Adrenal gland (tissue), 12 donors: ENCODE data around the gene KIF6. TPM values are rescaled to one million over a fixed set of nuclear protein-coding genes. Genes with fewer than 3 reads are reported as not detected.

Experiments used
- DNase-seq, 7 donors: peaks; one replicate each; pipeline ENCODE4 v3.0.0-alpha.2; 2019 to 2020
- H3K27ac ChIP-seq, 5 donors: fragments of 200-600 bp; sonication (generic) in 4 of 5; 1 replicate in 3 of 5; 2 replicates in 2 of 5; pipeline versions ENCODE4 v1.5.1 to v1.8.0; 2016 to 2020; ENCODE audit warnings: mild to moderate bottlenecking in 1 of 5
- H3K27me3 ChIP-seq: fragments of 200-600 bp; 2 replicates; pipeline ENCODE4 v1.8.0; 2021
- H3K36me3 ChIP-seq, 2 donors: fragments of 200-600 bp; replicated peaks in 1 of 2; 1 replicate in 1 of 2; 2 replicates in 1 of 2; pipeline versions ENCODE4 v1.5.1 to v1.8.0; 2018 to 2022
- H3K4me1 ChIP-seq, 2 donors: fragments of 200-600 bp; replicated peaks in 1 of 2; 1 replicate in 1 of 2; 2 replicates in 1 of 2; pipeline versions ENCODE4 v1.5.1 to v1.8.0; 2018 to 2021
- H3K4me3 ChIP-seq, 4 donors: fragments of 200-600 bp; sonication (generic) in 3 of 4; one replicate each; pipeline ENCODE4 v1.5.1; 2016 to 2018
- H3K9me3 ChIP-seq, 3 donors: fragments of 200-600 bp; sonication (generic) in 1 of 3; replicated peaks in 1 of 3; 1 replicate in 2 of 3; 2 replicates in 1 of 3; pipeline versions ENCODE4 v1.5.1 to v1.8.0; 2016 to 2021
- CTCF ChIP-seq, 6 experiments: fragments of 450-650 bp in 4 of 6; fragments of 200-600 bp in 2 of 6; sonication (generic) in 1 of 6; IDR thresholded peaks; 1 replicate in 5 of 6; 2 replicates in 1 of 6; pipeline versions ENCODE4 v1.5.1 to v1.8.0; 2016 to 2021; ENCODE audit warnings: antibody characterized with exemption in 6 of 6, mild to moderate bottlenecking in 2 of 6, moderate library complexity in 1 of 6
- POLR2A ChIP-seq, 2 donors: fragments of 450-650 bp; IDR thresholded peaks; one replicate each; pipeline ENCODE4 v1.6.1; 2017; ENCODE audit warnings: antibody characterized with exemption in 2 of 2, mild to moderate bottlenecking in 2 of 2, moderate library complexity in 1 of 2
- WGBS, 4 donors: extraction: QIAGEN DNeasy Blood & Tissue Kit in 2 of 4; methylation state at CpG; one replicate each; pipeline versions ENCODE4 v1.1.5 to v1.1.7; 2013 to 2017; 5-methylcytosine and 5-hydroxymethylcytosine counted together
- intact Hi-C, 2 donors: fragments of 100-400 bp; cut with DNase I; formaldehyde crosslinking; loops; one replicate each; pipeline versions ENCODE4 v1.14.1 to v1.15.0; 2022 to 2023
- polyA plus RNA-seq, 3 donors: library from polyadenylated mRNA; stranded (reverse); fragments of 200-250 nt in 2 of 3; fragments of 350-450 nt in 1 of 3; fragmentation: Illumina TruSeq in 1 of 3; extraction: RNeasy Lipid Tissue Mini Kit (QIAGEN cat#74804) in 1 of 3; gene quantifications; one replicate each; pipeline ENCODE4 v1.2.3, GENCODE V29; 2013 to 2014
- total RNA-seq, 9 donors: library from RNA; depleted of rRNA in 4 of 9; stranded (reverse); fragments of >200 nt in 4 of 9; fragments of 120-200 nt in 1 of 9; fragmentation: NEBNext Ultra II Directional in 1 of 9; extraction: Animal tissue kit (Norgen Biotek cat#: 25700) in 1 of 9; gene quantifications; one replicate each; pipeline versions ENCODE4 v1.1.0 to v1.2.4, GENCODE V29; 2013 to 2023
- donor health status: healthy with polysubstance abuse.
- donor health status: Bipolar disorder and iron deficiency.
- donor health status: DM: yes; HTN: yes; CAD: no.
- donor health status: DM: no; HTN: no; CAD: no.
- donor health status: DM: no; HTN: no; CAD: no.
- donor health status: DM: yes; HTN: yes; CAD: no.

KIF6 gene
- total and polyA plus RNA-seq, 12 donors: 0.52 to 4.2 (median 0.73) TPM

DNA sequence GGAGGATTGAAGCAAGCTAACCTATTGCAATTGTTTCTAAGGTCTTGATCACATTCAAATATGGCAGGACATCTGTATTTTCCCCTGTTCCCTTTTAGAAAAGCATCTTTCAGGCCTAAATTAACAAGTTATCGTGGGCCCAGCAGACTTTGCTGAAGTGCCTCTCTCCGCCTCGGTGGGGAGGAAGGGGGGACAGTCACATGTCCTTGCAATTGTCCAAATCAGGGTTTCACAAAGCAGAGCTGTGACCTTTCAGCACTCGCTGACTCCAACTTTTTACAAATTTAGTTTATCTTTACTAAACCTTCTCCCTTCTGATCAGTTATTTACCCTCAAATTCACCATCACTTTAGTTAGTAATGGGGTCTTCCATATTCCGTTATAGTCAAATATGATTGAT lies 328.4 kb downstream of the KIF6 start:
- H3K27ac ChIP-seq: no peak overlapping the region
- no peaks in the 10 kb centered on the region for H3K4me1 ChIP-seq
- no peaks in the 10 kb centered on the region for H3K9me3 ChIP-seq
- 69 to 86% (median 79%) methylated on average over 5 of the region's 5 CpGs for WGBS, 4 donors
- no peaks in the 10 kb centered on the region for H3K36me3 ChIP-seq
- no peak for TF ChIP-seq CTCF (IDR thresholded peaks at IDR 0.05)
- TF ChIP-seq POLR2A (IDR thresholded peaks at IDR 0.05): no peak
- intact Hi-C loops: no loop called here
- no peak overlapping the region for H3K4me3 ChIP-seq
- DNase-seq: no peak
- H3K27me3 ChIP-seq: no peaks in the 10 kb centered on the region

- Histone ChIP-seq H3K4me3 (no peak overlapping the region), H3K27ac (no peak overlapping the region)
- intact Hi-C loops: no loop called here
These were observed 332.1 kb downstream of the KIF6 start for GRCh38 chr6:39393075-39393474.

DNA sequence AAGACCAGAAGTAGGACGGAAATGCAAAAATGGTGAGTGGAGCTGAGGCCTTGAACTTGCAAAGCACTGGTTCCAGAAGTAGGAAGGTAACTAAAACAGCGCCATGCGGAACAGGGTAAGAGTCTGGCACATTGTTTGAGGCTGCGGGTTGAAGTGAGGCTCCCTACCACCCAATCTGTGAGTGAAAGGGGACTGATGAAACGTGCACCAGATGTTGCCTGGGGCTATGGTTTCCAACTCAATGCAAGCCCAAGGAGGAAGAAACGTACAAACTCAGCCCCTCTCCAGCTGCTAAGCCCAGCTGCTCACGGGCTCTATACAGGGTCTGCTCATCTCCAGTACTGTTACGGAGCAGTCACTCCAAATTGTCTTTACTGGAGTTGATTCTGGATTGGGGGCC lies 334.0 kb downstream of the KIF6 start:
- Histone ChIP-seq H3K27ac (no peak overlapping the region), H3K36me3 (no peaks in the 10 kb centered on the region), H3K4me3 (no peak overlapping the region), H3K9me3 (no peaks in the 10 kb centered on the region), H3K27me3 (no peaks in the 10 kb centered on the region), H3K4me1 (no peaks in the 10 kb centered on the region)
- WGBS, 4 donors: 89 to 99% (median 93%) methylated on average over 7 to 8 of the region's 8 CpGs
- DNase-seq: no peak
- TF ChIP-seq POLR2A (IDR thresholded peaks at IDR 0.05) (no peak), CTCF (IDR thresholded peaks at IDR 0.05) (no peak)
- intact Hi-C loops: no loop called here

More at GRCh38 chr6:39393075-39393474, 332.1 kb downstream of the KIF6 start:
- DNase-seq: no peak
- Histone ChIP-seq H3K36me3 (no peaks in the 10 kb centered on the region), H3K4me1 (no peaks in the 10 kb centered on the region), H3K27me3 (no peaks in the 10 kb centered on the region), H3K9me3 (no peaks in the 10 kb centered on the region)
- TF ChIP-seq POLR2A (IDR thresholded peaks at IDR 0.05) (no peak), CTCF (IDR thresholded peaks at IDR 0.05) (no peak)
- 88 to 94% (median 89%) methylated on average over 5 of the region's 5 CpGs for WGBS, 4 donors

DNA sequence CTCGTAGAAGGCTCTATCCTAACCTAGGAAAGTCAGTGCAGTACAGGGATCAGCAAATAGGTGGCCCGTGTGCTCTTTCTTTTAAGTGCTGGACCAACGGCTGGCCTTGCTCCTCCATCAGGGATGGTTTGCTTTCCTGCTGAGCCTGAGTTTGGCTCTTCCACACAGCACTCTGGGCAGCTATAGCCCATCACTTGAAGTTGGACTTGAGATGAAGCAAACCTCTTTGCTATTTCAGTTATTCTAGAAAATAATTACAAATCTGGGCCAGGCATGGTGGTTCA lies 335.8 kb downstream of the KIF6 start:
- intact Hi-C loops: no loop called here
- Histone ChIP-seq H3K27me3 (no peaks in the 10 kb centered on the region), H3K27ac (no peak overlapping the region), H3K4me3 (no peak overlapping the region), H3K4me1 (no peaks in the 10 kb centered on the region), H3K36me3 (no peaks in the 10 kb centered on the region), H3K9me3 (no peaks in the 10 kb centered on the region)
- TF ChIP-seq POLR2A (IDR thresholded peaks at IDR 0.05) (no peak), CTCF (IDR thresholded peaks at IDR 0.05) (no peak)
- DNase-seq: no peak
- WGBS, 4 donors: 67 to 79% (median 73%) methylated on average over 3 of the region's 3 CpGs
